GM21360 (cell line): ENCODE measurements around the gene ZNF556.

Experiments used
- ATAC-seq: cut with Tn5 transposase; IDR thresholded peaks from one replicate; pipeline ENCODE4 v1.9.1; 2021; ENCODE audit warnings: mild to moderate bottlenecking, moderate library complexity; ENCODE audit not compliant: unreplicated experiment

Gene ZNF556

GRCh38 chr19:2867025-2867991 is at the start of gene ZNF556:
Gene ZNF556 (plus strand): TSS chr19:2867335. CDS start chr19:2867422, 87 bp downstream.
- ATAC-seq, result no peak

GRCh38 chr19:2819540-2820111 is 47.5 kb upstream of the ZNF556 start, which contains the start of gene ZNF554:
Gene ZNF554 (plus strand): TSS chr19:2819868. CDS start chr19:2820072, 204 bp downstream.
- ATAC-seq, result peak; percentile 84

GRCh38 chr19:2820112-2820702 is 46.9 kb upstream of the ZNF556 start:
- no peak for ATAC-seq

- no peak for ATAC-seq
Observed at GRCh38 chr19:2822846-2823245, 44.3 kb upstream of the ZNF556 start.

GRCh38 chr19:2823646-2824045 is 43.5 kb upstream of the ZNF556 start:
- ATAC-seq, result no peak

GRCh38 chr19:2824129-2824528 is 43.0 kb upstream of the ZNF556 start:
- no peak for ATAC-seq

GRCh38 chr19:2827022-2827421 is 40.1 kb upstream of the ZNF556 start:
- no peak for ATAC-seq

GRCh38 chr19:2827840-2828489 is 39.2 kb upstream of the ZNF556 start:
- no peak for ATAC-seq

- ATAC-seq, result no peak
Observed at GRCh38 chr19:2834294-2834871, 32.8 kb upstream of the ZNF556 start.

- no peak for ATAC-seq
Observed at GRCh38 chr19:2837430-2837829, 29.7 kb upstream of the ZNF556 start.

- peak; percentile 82 for ATAC-seq
Observed at GRCh38 chr19:2840794-2841791, 26.0 kb upstream of the ZNF556 start, which contains the start of gene ZNF555. Gene ZNF555 (plus strand): TSS chr19:2841475. CDS start chr19:2841573, 98 bp downstream.

GRCh38 chr19:2841855-2842574 is 25.1 kb upstream of the ZNF556 start:
- ATAC-seq, result peak; percentile 16

- no peak for ATAC-seq
Observed at GRCh38 chr19:2845107-2845506, 22.0 kb upstream of the ZNF556 start.

GRCh38 chr19:2846180-2846894 is 20.8 kb upstream of the ZNF556 start:
- ATAC-seq, result no peak

- no peak for ATAC-seq
Observed at GRCh38 chr19:2847507-2847906, 19.6 kb upstream of the ZNF556 start.

GRCh38 chr19:2848616-2849015 is 18.5 kb upstream of the ZNF556 start:
- no peak for ATAC-seq

GRCh38 chr19:2850256-2850925 is 16.7 kb upstream of the ZNF556 start:
- ATAC-seq, result no peak

GRCh38 chr19:2852598-2852997 is 14.5 kb upstream of the ZNF556 start:
- no peak for ATAC-seq
